WTC11 (cell line): ENCODE results near the gene ZCCHC7. TPM values are rescaled to one million over a fixed set of nuclear protein-coding genes. Genes with fewer than 3 reads are reported as not detected.

Source experiments
- ATAC-seq: fragments of 200-7000 bp; cut with Tn5 transposase; 2 replicates; pipeline ENCODE4 v1.10.0; 2021; ENCODE audit warnings: mild to moderate bottlenecking, moderate library complexity
- CTCF ChIA-PET: fragments of 300-600 bp; sonication (Branson Sonifier 250); formaldehyde crosslinking; loops from one replicate; lab custom pipeline; 2021; ENCODE audit warnings: antibody characterized with exemption; lab: Charles Lee
- POLR2A ChIA-PET: fragments of 350-600 bp; sonication (Branson Sonifier 250); formaldehyde crosslinking; loops from one replicate; lab custom pipeline; 2021; ENCODE audit warnings: antibody characterized with exemption; lab: Charles Lee
- DNase-seq: peaks from one replicate; pipeline ENCODE4 v3.0.0; 2021; ENCODE audit warnings: low spot score
- H3K27ac Mint-ChIP-seq: 2 replicates; pipeline ENCODE4 v1.8.0; 2021; ENCODE audit warnings: mixed read lengths
- H3K27me3 Mint-ChIP-seq: 2 replicates; pipeline ENCODE4 v1.8.0; 2021; ENCODE audit warnings: low read depth, mild to moderate bottlenecking, moderate library complexity, mixed read lengths
- H3K36me3 Mint-ChIP-seq: 2 replicates; pipeline ENCODE4 v1.8.0; 2021; ENCODE audit warnings: mixed read lengths
- H3K4me1 Mint-ChIP-seq: 2 replicates; pipeline ENCODE4 v1.8.0; 2022; ENCODE audit warnings: mixed read lengths
- H3K4me3 Mint-ChIP-seq: 2 replicates; pipeline ENCODE4 v1.8.0; 2021; ENCODE audit warnings: mild to moderate bottlenecking, moderate library complexity, mixed read lengths
- H3K9me3 Mint-ChIP-seq: 2 replicates; pipeline ENCODE4 v1.8.0; 2021; ENCODE audit warnings: mixed read lengths
- ARID4B ChIP-seq: sonication (generic); formaldehyde crosslinking; IDR thresholded peaks from 2 replicates; pipeline ENCODE4 v1.8.0; 2023; ENCODE audit warnings: missing genetic modification reagents, mild to moderate bottlenecking, borderline replicate concordance
- ATF2 ChIP-seq: sonication (generic); formaldehyde crosslinking; IDR thresholded peaks from 2 replicates; pipeline ENCODE4 v1.8.1; 2022; ENCODE audit warnings: low read depth, missing genetic modification reagents, borderline replicate concordance
- CBFB ChIP-seq: sonication (generic); formaldehyde crosslinking; IDR thresholded peaks from 2 replicates; pipeline ENCODE4 v1.8.1; 2022; ENCODE audit warnings: mild to moderate bottlenecking, low read depth, missing genetic modification reagents
- CREB1 ChIP-seq: sonication (generic); formaldehyde crosslinking; IDR thresholded peaks from 2 replicates; pipeline ENCODE4 v1.8.0; 2023; ENCODE audit warnings: mild to moderate bottlenecking, missing genetic modification reagents
- E2F4 ChIP-seq: sonication (generic); formaldehyde crosslinking; IDR thresholded peaks from 2 replicates; pipeline ENCODE4 v1.8.1; 2022; ENCODE audit warnings: low read depth, mild to moderate bottlenecking, moderate library complexity, missing genetic modification reagents, borderline replicate concordance
- FOXK1 ChIP-seq: sonication (generic); formaldehyde crosslinking; IDR thresholded peaks from 2 replicates; pipeline ENCODE4 v1.8.0; 2022; ENCODE audit warnings: mild to moderate bottlenecking, moderate library complexity, missing genetic modification reagents
- GABPB1 ChIP-seq: sonication (generic); formaldehyde crosslinking; IDR thresholded peaks from 2 replicates; pipeline ENCODE4 v1.8.1; 2023; ENCODE audit warnings: mild to moderate bottlenecking, missing genetic modification reagents
- HMGXB4 ChIP-seq: sonication (generic); formaldehyde crosslinking; IDR thresholded peaks from 2 replicates; pipeline ENCODE4 v1.8.1; 2023; ENCODE audit warnings: mild to moderate bottlenecking, moderate library complexity, missing genetic modification reagents
- IRF1 ChIP-seq: sonication (generic); formaldehyde crosslinking; IDR thresholded peaks from 2 replicates; pipeline ENCODE4 v1.8.0; 2023; ENCODE audit warnings: missing genetic modification reagents
- IRF2 ChIP-seq: sonication (generic); formaldehyde crosslinking; IDR thresholded peaks from 2 replicates; pipeline ENCODE4 v1.8.0; 2022; ENCODE audit warnings: low read depth, missing genetic modification reagents, borderline replicate concordance
- JAZF1 ChIP-seq: fragments of 250-450 bp; sonication (Bioruptor Pico); IDR thresholded peaks from 2 replicates; pipeline ENCODE4 v1.9.0; 2021; ENCODE audit warnings: moderate library complexity, mild to moderate bottlenecking, inconsistent platforms
- MLX ChIP-seq: sonication (generic); formaldehyde crosslinking; IDR thresholded peaks from 2 replicates; pipeline ENCODE4 v1.8.1; 2023; ENCODE audit warnings: mild to moderate bottlenecking, missing genetic modification reagents, moderate library complexity
- OVOL2 ChIP-seq: fragments of 250-450 bp; sonication (Bioruptor Pico); IDR thresholded peaks from 2 replicates; pipeline ENCODE4 v1.9.0; 2021; ENCODE audit warnings: mild to moderate bottlenecking, borderline replicate concordance
- PREB ChIP-seq: sonication (generic); formaldehyde crosslinking; IDR thresholded peaks from 2 replicates; pipeline ENCODE4 v1.8.1; 2022; ENCODE audit warnings: mild to moderate bottlenecking, missing genetic modification reagents, moderate library complexity, borderline replicate concordance
- PRRX2 ChIP-seq: fragments of 250-450 bp; sonication (Bioruptor Pico); IDR thresholded peaks from 2 replicates; pipeline ENCODE4 v1.8.0; 2021; ENCODE audit warnings: mild to moderate bottlenecking
- RELA ChIP-seq: sonication (generic); formaldehyde crosslinking; IDR thresholded peaks from 2 replicates; pipeline ENCODE4 v1.8.1; 2022; ENCODE audit warnings: missing genetic modification reagents, mild to moderate bottlenecking, borderline replicate concordance
- SP1 ChIP-seq: sonication (generic); formaldehyde crosslinking; conservative IDR thresholded peaks from 2 replicates; pipeline ENCODE4 v1.8.1; 2022; ENCODE audit warnings: missing genetic modification reagents
- TEAD4 ChIP-seq: sonication (generic); formaldehyde crosslinking; IDR thresholded peaks from 2 replicates; pipeline ENCODE4 v1.8.0; 2022; ENCODE audit warnings: mild to moderate bottlenecking, missing genetic modification reagents
- ZBTB21 ChIP-seq: sonication (generic); formaldehyde crosslinking; IDR thresholded peaks from 2 replicates; pipeline ENCODE4 v1.8.1; 2023; ENCODE audit warnings: mild to moderate bottlenecking, missing genetic modification reagents, borderline replicate concordance
- ZNF396 ChIP-seq: fragments of 250-450 bp; sonication (Bioruptor Pico); IDR thresholded peaks from 2 replicates; pipeline ENCODE4 v1.8.0; 2021; ENCODE audit warnings: mild to moderate bottlenecking, moderate library complexity, borderline replicate concordance
- ZNF423 ChIP-seq: fragments of 250-450 bp; sonication (Bioruptor Pico); IDR thresholded peaks from 2 replicates; pipeline ENCODE4 v2.1.2; 2022; ENCODE audit warnings: mild to moderate bottlenecking, moderate library complexity
- total RNA-seq: library from RNA; stranded (reverse); gene quantifications from 3 replicates; pipeline ENCODE4 v1.2.3, GENCODE V29; 2021

Gene ZCCHC7
- total RNA-seq, 1 experiment from 2014 or later, result 30.1 TPM

- TF ChIP-seq PREB (CRISPR knock-in tag) (no peak), GABPB1 (CRISPR knock-in tag) (no peak), ZNF396 (no peak), JAZF1 (no peak), E2F4 (CRISPR knock-in tag) (no peak), MLX (CRISPR knock-in tag) (no peak), ARID4B (CRISPR knock-in tag) (no peak)
Measured at GRCh38 chr9:37215381-37215780, 95.0 kb downstream of the ZCCHC7 start (continued).

GRCh38 chr9:37215830-37216229 is 95.5 kb downstream of the ZCCHC7 start:
- ChIA-PET POLR2A (no interaction called here), CTCF (interaction anchor here (1.2 kb wide), 1 partner anchor 96 kb away, joined by 4 read pairs; the partner anchor contains the start of gene ZCCHC7)
- Mint-ChIP-seq H3K36me3 (no peaks in the 10 kb centered on the region), H3K9me3 (no peaks in the 10 kb centered on the region), H3K4me3 (no peak overlapping the region), H3K4me1 (peaks cover 20% of the 10 kb centered on the region), H3K27ac (no peak overlapping the region), H3K27me3 (no peaks in the 10 kb centered on the region)
- no peak for DNase-seq
- ATAC-seq, result no peak
- TF ChIP-seq TEAD4, result no peak
- no peak for TF ChIP-seq SP1
- no peak for TF ChIP-seq ZBTB21 (CRISPR knock-in tag)
- no peak for TF ChIP-seq HMGXB4 (CRISPR knock-in tag)
- no peak for TF ChIP-seq IRF1 (CRISPR knock-in tag)
- TF ChIP-seq CBFB (CRISPR knock-in tag), result no peak
- no peak for TF ChIP-seq RELA (CRISPR knock-in tag)
- no peak for TF ChIP-seq ZNF423 (CRISPR knock-in tag)
- no peak for TF ChIP-seq CREB1
- no peak for TF ChIP-seq PRRX2 (CRISPR knock-in tag)
- no peak for TF ChIP-seq FOXK1 (CRISPR knock-in tag)
- TF ChIP-seq IRF2 (CRISPR knock-in tag), result no peak
- no peak for TF ChIP-seq ATF2 (CRISPR knock-in tag)
- TF ChIP-seq OVOL2 (CRISPR knock-in tag), result no peak
